CD4-positive, CD25-positive, alpha-beta regulatory T cell (primary cell): ENCODE data around the gene ELAVL2. TPM values are rescaled to one million over a fixed set of nuclear protein-coding genes. Genes with fewer than 3 reads are reported as not detected.

ENCODE experiments used
- ATAC-seq, 2 donors: fragments of 150-1000 bp; cut with Tn5 transposase; one replicate each; pipeline ENCODE4 v1.10.0; 2021; ENCODE audit warnings: low read depth in 2 of 2, moderate number of reproducible peaks in 2 of 2, moderate library complexity in 1 of 2
- DNase-seq, 3 donors: peaks; one replicate each; pipeline versions ENCODE4 v3.0.0 to v3.0.0-alpha.2; 2012 to 2022; ENCODE audit warnings: mixed read lengths in 1 of 3
- H3K27ac ChIP-seq: one replicate; pipeline ENCODE4 v1.7.0; 2013; ENCODE audit warnings: mild to moderate bottlenecking, low read length; ENCODE audit not compliant: insufficient read depth, poor library complexity, severe bottlenecking
- H3K27me3 ChIP-seq: one replicate; pipeline ENCODE4 v1.7.0; 2013; ENCODE audit warnings: low read length; ENCODE audit not compliant: control insufficient read depth, insufficient read depth
- H3K36me3 ChIP-seq: one replicate; pipeline ENCODE4 v1.7.0; 2013; ENCODE audit warnings: mild to moderate bottlenecking, low read length, moderate library complexity; ENCODE audit not compliant: control insufficient read depth, insufficient read depth
- H3K4me1 ChIP-seq: 2 replicates; pipeline ENCODE4 v1.7.0; 2013; ENCODE audit warnings: mild to moderate bottlenecking, low read length; ENCODE audit not compliant: insufficient read depth, control insufficient read depth, poor library complexity, severe bottlenecking
- H3K4me3 ChIP-seq: one replicate; pipeline ENCODE4 v1.7.0; 2013; ENCODE audit warnings: low read depth, mild to moderate bottlenecking, low read length, moderate library complexity
- H3K9me3 ChIP-seq, 2 experiments: 1 replicate in 1 of 2; 2 replicates in 1 of 2; pipeline ENCODE4 v1.7.0; 2013; ENCODE audit warnings: low read length in 2 of 2, mild to moderate bottlenecking in 1 of 2, moderate library complexity in 1 of 2; ENCODE audit not compliant: control insufficient read depth in 2 of 2
- H3K27ac Mint-ChIP-seq, 3 donors: one replicate each; pipeline ENCODE4 v1.8.0; 2020 to 2022; ENCODE audit warnings: mild to moderate bottlenecking in 3 of 3, mixed read lengths in 3 of 3, moderate library complexity in 2 of 3
- H3K27me3 Mint-ChIP-seq: one replicate; pipeline ENCODE4 v1.8.0; 2022; ENCODE audit warnings: mild to moderate bottlenecking, mixed read lengths
- H3K36me3 Mint-ChIP-seq: one replicate; pipeline ENCODE4 v1.8.0; 2020; ENCODE audit warnings: mixed read lengths
- H3K4me1 Mint-ChIP-seq, 4 donors: one replicate each; pipeline ENCODE4 v1.8.0; 2020 to 2022; ENCODE audit warnings: mixed read lengths in 4 of 4, mild to moderate bottlenecking in 1 of 4
- H3K4me3 Mint-ChIP-seq, 4 donors: one replicate each; pipeline ENCODE4 v1.8.0; 2020 to 2022; ENCODE audit warnings: mild to moderate bottlenecking in 4 of 4, mixed read lengths in 4 of 4, moderate library complexity in 3 of 4
- H3K9me3 Mint-ChIP-seq, 7 donors: one replicate each; pipeline ENCODE4 v1.8.0; 2020 to 2022; ENCODE audit warnings: mixed read lengths in 7 of 7, mild to moderate bottlenecking in 3 of 7, moderate library complexity in 2 of 7
- polyA plus RNA-seq, 4 donors: library from polyadenylated mRNA; unstranded; fragments of 300-500 nt; fragmentation: Illumina TruSeq; gene quantifications; one replicate each; pipeline ENCODE4 v1.2.3, GENCODE V29; 2021
- total RNA-seq: library from RNA; stranded (reverse); gene quantifications from one replicate; pipeline ENCODE4 v1.2.3, GENCODE V29; 2022

ELAVL2 gene
- total and polyA plus RNA-seq, 5 donors from 2014 or later: not detected

DNA sequence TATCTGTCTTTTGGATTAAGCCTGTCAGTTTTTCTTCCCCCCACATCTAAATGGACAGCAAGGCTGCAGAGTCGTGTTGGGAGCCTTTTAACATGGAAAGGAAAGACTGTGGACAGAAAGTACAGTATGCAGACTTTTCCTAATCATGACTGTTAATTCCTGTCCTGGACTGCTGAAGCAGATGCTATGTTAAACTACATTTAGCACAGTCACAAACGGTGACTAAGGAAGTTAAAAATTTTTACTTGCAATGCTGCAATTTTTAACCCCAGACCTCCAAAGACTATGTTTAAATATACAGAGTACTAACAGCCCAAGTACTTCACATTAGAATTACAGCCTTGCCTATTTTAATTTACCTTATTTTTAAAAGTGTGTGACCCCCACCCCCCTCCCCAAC, 51.8 kb downstream of the ELAVL2 start:
- H3K27me3 ChIP-seq: no peaks in the 10 kb centered on the region
- H3K27ac ChIP-seq: no peak overlapping the region
- no peaks in the 10 kb centered on the region for H3K4me1 Mint-ChIP-seq
- H3K27ac Mint-ChIP-seq: no peak overlapping the region
- no peak overlapping the region for H3K4me3 Mint-ChIP-seq
- no peaks in the 10 kb centered on the region for H3K4me1 ChIP-seq
- H3K36me3 ChIP-seq: no peaks in the 10 kb centered on the region
- no peak overlapping the region for H3K4me3 ChIP-seq
- peaks cover 0 to 13% (median 6%) of the 10 kb centered on the region in 7 donors for H3K9me3 Mint-ChIP-seq
- no peaks in the 10 kb centered on the region for H3K27me3 Mint-ChIP-seq
- ATAC-seq (no peak), DNase-seq (no peak)
- H3K9me3 ChIP-seq: no peaks in the 10 kb centered on the region
- no peaks in the 10 kb centered on the region for H3K36me3 Mint-ChIP-seq

DNA sequence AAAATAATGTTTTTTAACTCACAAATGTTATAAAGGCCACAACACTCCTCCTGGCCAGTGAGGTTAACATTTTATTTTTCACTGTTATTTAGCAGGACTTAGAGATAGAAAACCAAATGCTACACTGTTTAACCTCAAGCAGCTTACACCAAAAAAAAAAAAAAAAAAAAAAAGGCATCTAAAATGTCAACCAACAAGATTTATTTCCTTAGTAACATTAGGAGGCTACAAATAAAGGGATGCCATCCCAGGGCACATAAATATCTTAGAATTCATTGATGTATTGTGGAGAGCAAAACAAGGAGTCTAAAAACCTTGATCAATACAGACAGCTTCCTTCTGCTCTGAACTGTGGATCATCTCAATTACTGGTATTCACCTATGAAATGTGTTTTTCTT, 53.7 kb downstream of the ELAVL2 start:
- Histone ChIP-seq H3K36me3 (no peaks in the 10 kb centered on the region), H3K27ac (no peak overlapping the region), H3K4me1 (no peaks in the 10 kb centered on the region), H3K27me3 (no peaks in the 10 kb centered on the region), H3K4me3 (no peak overlapping the region), H3K9me3 (no peaks in the 10 kb centered on the region)
- H3K27me3 Mint-ChIP-seq: no peaks in the 10 kb centered on the region
- ATAC-seq (no peak), DNase-seq (no peak)
- no peaks in the 10 kb centered on the region for H3K4me1 Mint-ChIP-seq
- no peaks in the 10 kb centered on the region for H3K36me3 Mint-ChIP-seq
- H3K9me3 Mint-ChIP-seq: peaks cover 0 to 17% (median 8%) of the 10 kb centered on the region in 7 donors
- H3K27ac Mint-ChIP-seq: no peak overlapping the region
- H3K4me3 Mint-ChIP-seq: no peak overlapping the region

DNA sequence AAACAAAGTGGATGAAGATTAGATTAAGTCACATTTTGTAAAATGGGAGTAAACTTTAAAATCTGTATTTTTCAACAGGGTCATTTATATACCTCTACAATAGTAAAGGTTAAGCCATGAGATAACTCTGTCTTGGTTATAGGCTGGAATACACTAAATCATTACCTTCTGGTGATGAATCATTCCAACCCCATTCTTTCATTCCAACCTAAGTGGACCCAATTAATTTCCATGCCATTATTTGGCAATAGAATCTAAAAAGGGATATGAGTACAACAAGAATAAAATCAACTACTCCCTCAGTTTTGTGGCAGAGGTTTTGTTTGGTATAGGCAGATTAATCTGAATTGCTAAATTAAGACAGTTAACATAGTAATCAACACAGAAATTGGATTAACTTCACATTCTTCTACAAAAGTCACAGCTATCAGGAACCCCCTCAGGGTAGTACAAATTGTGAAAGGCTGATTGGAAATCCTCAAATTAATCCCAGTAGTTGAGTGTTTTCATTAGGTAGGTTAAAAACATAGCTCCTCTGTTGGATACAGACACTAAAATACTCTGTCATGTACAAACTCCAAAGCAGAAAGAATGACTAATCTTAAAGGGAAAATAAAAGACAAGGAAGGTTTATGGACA, 54.2 kb downstream of the ELAVL2 start:
- Mint-ChIP-seq H3K27me3 (no peaks in the 10 kb centered on the region), H3K4me1 (no peaks in the 10 kb centered on the region), H3K27ac (no peak overlapping the region), H3K36me3 (no peaks in the 10 kb centered on the region), H3K4me3 (no peak overlapping the region), H3K9me3 (peaks cover 0 to 17% (median 8%) of the 10 kb centered on the region in 7 donors)
- Histone ChIP-seq H3K4me1 (no peaks in the 10 kb centered on the region), H3K27ac (no peak overlapping the region), H3K27me3 (no peaks in the 10 kb centered on the region), H3K9me3 (no peaks in the 10 kb centered on the region), H3K36me3 (no peaks in the 10 kb centered on the region), H3K4me3 (no peak overlapping the region)
- DNase-seq (no peak), ATAC-seq (no peak)

DNA sequence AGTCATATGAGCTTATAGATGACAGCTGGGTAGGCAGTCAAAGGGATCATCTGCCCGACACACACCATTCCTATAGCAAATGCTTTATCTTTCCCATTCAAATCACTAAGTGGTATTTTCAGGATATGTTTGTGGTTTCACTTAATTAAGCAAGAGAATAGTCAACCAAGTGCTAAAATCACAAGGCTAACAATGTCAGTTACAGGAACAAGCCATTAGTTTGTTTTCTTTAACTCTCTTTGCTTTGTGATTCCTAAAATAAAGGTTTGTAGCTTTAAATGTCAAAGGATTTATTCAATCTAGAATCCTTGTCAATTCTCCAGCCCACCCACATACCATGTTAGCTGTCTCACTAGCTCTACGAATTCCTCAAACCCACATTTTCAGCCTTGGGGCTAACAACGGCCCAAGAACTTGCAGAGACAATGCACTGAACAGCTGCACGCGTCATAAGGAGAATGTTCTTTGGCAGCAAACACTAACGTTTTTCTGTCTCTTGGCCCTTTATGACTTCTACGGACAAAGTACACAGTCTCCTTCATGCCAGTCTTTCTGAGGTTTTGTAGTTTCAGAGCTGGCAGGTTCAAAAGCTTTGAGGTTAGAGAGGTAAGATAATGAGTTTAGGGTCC, 56.6 kb downstream of the ELAVL2 start:
- no peak overlapping the region for H3K4me3 Mint-ChIP-seq
- peaks cover 0 to 17% (median 5%) of the 10 kb centered on the region in 7 donors for H3K9me3 Mint-ChIP-seq
- no peaks in the 10 kb centered on the region for H3K27me3 ChIP-seq
- no peak overlapping the region for H3K27ac ChIP-seq
- no peaks in the 10 kb centered on the region for H3K36me3 ChIP-seq
- no peaks in the 10 kb centered on the region for H3K27me3 Mint-ChIP-seq
- H3K4me3 ChIP-seq: no peak overlapping the region
- H3K4me1 ChIP-seq: no peaks in the 10 kb centered on the region
- no peaks in the 10 kb centered on the region for H3K9me3 ChIP-seq
- DNase-seq (no peak), ATAC-seq (no peak)
- no peaks in the 10 kb centered on the region for H3K36me3 Mint-ChIP-seq
- H3K27ac Mint-ChIP-seq: no peak overlapping the region
- no peaks in the 10 kb centered on the region for H3K4me1 Mint-ChIP-seq

DNA sequence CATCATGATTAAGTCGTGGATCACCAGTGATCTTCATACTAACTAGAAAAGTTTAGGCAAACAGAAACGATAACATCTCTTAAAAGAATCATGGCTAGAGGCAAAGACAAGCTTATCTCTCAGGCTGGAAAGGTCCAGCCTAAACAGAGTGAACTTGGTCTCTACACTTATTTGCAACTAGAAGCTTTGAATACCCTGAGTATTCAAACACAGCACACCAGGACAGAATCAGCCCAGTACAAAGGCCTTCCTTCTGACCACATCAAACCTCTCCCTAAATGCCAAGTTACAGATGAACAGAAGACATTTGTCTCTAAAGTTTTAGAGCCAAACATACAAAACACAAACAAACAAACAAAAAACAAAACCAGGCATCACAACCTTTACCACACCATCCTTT, 57.2 kb downstream of the ELAVL2 start:
- H3K4me3 Mint-ChIP-seq: no peak overlapping the region
- no peaks in the 10 kb centered on the region for H3K4me1 Mint-ChIP-seq
- Histone ChIP-seq H3K27ac (no peak overlapping the region), H3K4me1 (no peaks in the 10 kb centered on the region), H3K27me3 (no peaks in the 10 kb centered on the region), H3K9me3 (no peaks in the 10 kb centered on the region), H3K4me3 (no peak overlapping the region), H3K36me3 (no peaks in the 10 kb centered on the region)
- H3K9me3 Mint-ChIP-seq: peaks cover 0 to 17% (median 5%) of the 10 kb centered on the region in 7 donors
- H3K27me3 Mint-ChIP-seq: no peaks in the 10 kb centered on the region
- DNase-seq (no peak), ATAC-seq (no peak)
- H3K36me3 Mint-ChIP-seq: no peaks in the 10 kb centered on the region
- H3K27ac Mint-ChIP-seq: peak overlapping the region in 1 of 3 donors; percentile 45

DNA sequence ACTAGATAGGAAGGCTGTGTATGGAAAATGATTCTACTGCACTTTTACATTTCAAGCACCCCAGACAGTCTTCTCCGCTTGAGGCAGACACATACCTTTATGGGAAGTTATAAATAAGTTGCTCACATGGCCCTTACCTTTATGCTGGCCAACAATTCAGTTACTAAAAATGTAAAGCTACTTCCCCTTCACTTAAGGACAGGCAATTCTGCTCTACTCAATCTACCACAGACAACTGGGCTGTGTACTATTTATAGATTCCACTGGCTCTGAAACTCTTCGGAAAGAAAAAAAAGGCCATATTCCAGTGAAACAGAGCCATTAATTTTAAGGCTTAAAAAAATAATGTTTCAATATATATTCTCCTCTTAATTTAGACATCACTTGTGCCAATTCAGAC, 59.4 kb downstream of the ELAVL2 start:
- Histone ChIP-seq H3K9me3 (no peaks in the 10 kb centered on the region), H3K27ac (no peak overlapping the region), H3K27me3 (no peaks in the 10 kb centered on the region), H3K36me3 (no peaks in the 10 kb centered on the region), H3K4me3 (no peak overlapping the region), H3K4me1 (no peaks in the 10 kb centered on the region)
- H3K4me1 Mint-ChIP-seq: no peaks in the 10 kb centered on the region
- peaks cover 0 to 19% (median 9%) of the 10 kb centered on the region in 7 donors for H3K9me3 Mint-ChIP-seq
- H3K27me3 Mint-ChIP-seq: no peaks in the 10 kb centered on the region
- DNase-seq (no peak), ATAC-seq (no peak)
- H3K4me3 Mint-ChIP-seq: no peak overlapping the region
- no peaks in the 10 kb centered on the region for H3K36me3 Mint-ChIP-seq
- H3K27ac Mint-ChIP-seq: no peak overlapping the region

DNA sequence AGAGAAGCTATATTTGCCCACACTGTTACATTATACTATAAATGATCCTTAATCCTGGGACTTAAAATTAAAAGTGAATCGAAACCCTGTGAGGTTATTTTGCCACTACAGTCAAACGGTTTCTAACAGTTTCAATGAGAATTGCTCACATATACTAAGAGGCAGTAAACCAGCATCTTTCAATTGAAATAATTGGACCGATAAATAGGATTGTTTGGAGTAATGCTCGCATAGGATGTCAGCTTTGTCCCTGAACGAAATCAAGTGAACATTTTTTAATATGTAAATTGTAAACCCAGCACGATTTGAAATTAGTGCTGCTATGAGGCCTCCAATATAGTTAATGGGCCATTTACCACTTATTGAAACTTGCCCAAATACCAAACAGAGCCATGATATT, 60.5 kb downstream of the ELAVL2 start:
- Histone ChIP-seq H3K4me3 (no peak overlapping the region), H3K4me1 (no peaks in the 10 kb centered on the region), H3K36me3 (no peaks in the 10 kb centered on the region), H3K27me3 (no peaks in the 10 kb centered on the region), H3K27ac (no peak overlapping the region), H3K9me3 (no peaks in the 10 kb centered on the region)
- Mint-ChIP-seq H3K27me3 (no peaks in the 10 kb centered on the region), H3K27ac (no peak overlapping the region), H3K9me3 (peaks cover 0 to 18% (median 8%) of the 10 kb centered on the region in 7 donors), H3K4me3 (no peak overlapping the region), H3K36me3 (no peaks in the 10 kb centered on the region), H3K4me1 (no peaks in the 10 kb centered on the region)
- DNase-seq: no peak
- ATAC-seq: no peak

DNA sequence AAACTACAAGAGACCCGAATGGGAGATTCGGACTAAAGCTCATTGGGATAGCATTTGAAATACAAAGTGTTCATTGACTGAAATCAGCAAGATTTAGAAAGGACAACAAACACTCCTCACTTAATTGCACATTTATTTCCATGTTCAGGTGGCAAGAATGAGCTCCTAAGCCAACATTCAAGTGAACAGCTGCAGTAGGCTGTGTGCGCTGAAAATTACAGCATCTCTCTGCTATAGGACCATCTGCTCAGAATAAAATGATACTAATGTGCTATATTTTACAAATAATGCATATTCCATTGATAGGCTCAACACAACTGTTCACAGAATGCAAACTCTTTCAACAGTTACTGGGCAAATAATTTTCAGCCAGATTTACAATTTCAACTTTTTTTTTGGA, 61.8 kb downstream of the ELAVL2 start:
- Histone ChIP-seq H3K4me1 (no peaks in the 10 kb centered on the region), H3K36me3 (no peaks in the 10 kb centered on the region), H3K9me3 (no peaks in the 10 kb centered on the region), H3K27ac (no peak overlapping the region), H3K4me3 (no peak overlapping the region), H3K27me3 (no peaks in the 10 kb centered on the region)
- Mint-ChIP-seq H3K4me1 (no peaks in the 10 kb centered on the region), H3K36me3 (no peaks in the 10 kb centered on the region), H3K4me3 (no peak overlapping the region), H3K27me3 (no peaks in the 10 kb centered on the region), H3K9me3 (peaks cover under 1 to 13% (median 4%) of the 10 kb centered on the region in 7 donors), H3K27ac (no peak overlapping the region)
- DNase-seq (no peak), ATAC-seq (no peak)
